HG02588 (cell line): ENCODE data around the gene AHI1.

Experiments
- ATAC-seq: cut with Tn5 transposase; IDR thresholded peaks from one replicate; pipeline ENCODE4 v1.9.1; 2021; ENCODE audit warnings: mild to moderate bottlenecking, moderate library complexity; ENCODE audit not compliant: unreplicated experiment

Gene AHI1

GRCh38 chr6:135236732-135237131 is 260.8 kb downstream of the AHI1 start:
- no peak for ATAC-seq

- no peak for ATAC-seq
Measured at GRCh38 chr6:135236319-135236718, 261.2 kb downstream of the AHI1 start.

DNA sequence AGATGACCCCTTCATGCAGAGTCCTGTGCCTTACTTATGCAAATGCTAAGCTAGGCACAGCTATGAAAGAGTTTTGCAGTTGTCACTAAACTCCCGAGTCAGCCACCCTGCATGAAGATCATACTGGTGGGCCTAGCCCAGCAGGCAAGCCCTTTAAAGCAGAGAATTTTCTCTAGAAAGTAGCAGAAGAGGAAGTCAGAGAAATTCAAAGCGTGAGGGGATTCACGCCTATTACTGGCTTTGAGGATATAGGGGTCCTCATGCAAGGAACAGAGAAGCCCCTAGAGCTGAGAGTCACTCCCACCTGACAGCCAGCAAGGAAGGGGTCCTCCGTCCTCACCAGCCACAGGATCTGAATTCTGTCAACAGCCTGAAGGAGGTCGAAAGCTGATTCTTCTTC is 261.8 kb downstream of the AHI1 start:
- no peak for ATAC-seq

DNA sequence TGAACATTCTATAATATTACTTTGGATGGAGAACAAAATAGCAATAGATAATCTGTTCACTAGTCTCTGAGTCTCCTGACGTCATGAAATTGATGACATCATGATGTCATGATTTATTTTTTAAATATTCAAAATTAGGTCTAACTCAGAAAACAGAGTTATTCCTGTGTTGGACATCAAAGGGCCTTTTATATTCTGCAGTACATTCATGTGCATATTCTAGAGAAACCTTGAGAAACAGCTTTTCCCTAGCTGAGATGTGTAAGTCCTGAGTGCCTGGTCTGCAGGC is 263.1 kb downstream of the AHI1 start:
- no peak for ATAC-seq

GRCh38 chr6:135233686-135234491 is 263.7 kb downstream of the AHI1 start:
- peak; percentile 48 for ATAC-seq
